Measurements from ENCODE around the gene NFIB.

NFIB gene

GRCh38 chr9:14278291-14278721, 35.6 kb downstream of the NFIB start:
- no peak for DNase-seq (ENCODE audit: low read depth)

GRCh38 chr9:14277761-14278160, 36.2 kb downstream of the NFIB start:
- no peak for DNase-seq (ENCODE audit: low read depth)

GRCh38 chr9:14277244-14277643, 36.7 kb downstream of the NFIB start:
- no peak for DNase-seq (ENCODE audit: low read depth)

DNA sequence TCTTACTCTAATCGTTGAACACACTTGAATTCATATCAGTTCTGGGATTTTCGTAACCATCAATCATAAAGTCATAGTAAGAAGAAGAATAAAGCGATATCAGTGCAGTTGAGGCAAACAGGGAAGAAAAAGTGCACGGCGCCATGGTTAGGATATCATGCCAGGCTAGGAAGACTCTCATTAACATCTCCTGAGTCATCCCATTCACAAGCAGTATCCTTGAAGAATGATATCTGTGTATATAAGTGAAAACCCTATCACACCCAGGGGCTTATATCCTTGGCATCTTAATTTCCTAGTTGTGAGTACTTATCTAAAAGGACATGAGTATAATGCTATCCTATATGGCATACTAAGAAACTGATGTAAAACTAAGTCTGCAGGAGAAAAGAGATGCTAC, 38.6 kb downstream of the NFIB start:
- DNase-seq (ENCODE audit: low read depth), result no peak

DNA sequence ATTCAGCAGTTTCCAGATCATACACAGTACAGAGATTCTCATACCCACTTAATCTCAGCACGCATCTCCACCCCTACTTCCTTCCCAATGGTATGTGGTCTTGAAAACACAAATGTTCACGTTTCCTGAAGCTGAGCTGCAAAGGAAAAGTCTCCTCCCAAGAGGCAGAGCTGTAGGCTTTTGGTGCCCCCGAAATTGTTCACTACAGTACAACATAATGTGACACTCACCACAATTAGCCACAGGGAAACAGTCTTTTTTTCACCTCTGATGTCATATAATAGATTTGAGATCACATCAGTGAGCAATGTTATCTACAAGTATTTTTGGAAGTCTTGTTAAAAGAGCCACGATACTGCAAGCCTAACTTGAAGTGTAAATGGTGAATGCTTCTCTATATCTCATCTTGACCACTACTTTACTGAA, 40.2 kb downstream of the NFIB start:
- DNase-seq (ENCODE audit: low read depth), result no peak

- no peak for DNase-seq (ENCODE audit: low read depth)
Measured at GRCh38 chr9:14272927-14273528, 40.9 kb downstream of the NFIB start.

GRCh38 chr9:14271093-14271673, 42.8 kb downstream of the NFIB start:
- DNase-seq (ENCODE audit: low read depth), result no peak

DNA sequence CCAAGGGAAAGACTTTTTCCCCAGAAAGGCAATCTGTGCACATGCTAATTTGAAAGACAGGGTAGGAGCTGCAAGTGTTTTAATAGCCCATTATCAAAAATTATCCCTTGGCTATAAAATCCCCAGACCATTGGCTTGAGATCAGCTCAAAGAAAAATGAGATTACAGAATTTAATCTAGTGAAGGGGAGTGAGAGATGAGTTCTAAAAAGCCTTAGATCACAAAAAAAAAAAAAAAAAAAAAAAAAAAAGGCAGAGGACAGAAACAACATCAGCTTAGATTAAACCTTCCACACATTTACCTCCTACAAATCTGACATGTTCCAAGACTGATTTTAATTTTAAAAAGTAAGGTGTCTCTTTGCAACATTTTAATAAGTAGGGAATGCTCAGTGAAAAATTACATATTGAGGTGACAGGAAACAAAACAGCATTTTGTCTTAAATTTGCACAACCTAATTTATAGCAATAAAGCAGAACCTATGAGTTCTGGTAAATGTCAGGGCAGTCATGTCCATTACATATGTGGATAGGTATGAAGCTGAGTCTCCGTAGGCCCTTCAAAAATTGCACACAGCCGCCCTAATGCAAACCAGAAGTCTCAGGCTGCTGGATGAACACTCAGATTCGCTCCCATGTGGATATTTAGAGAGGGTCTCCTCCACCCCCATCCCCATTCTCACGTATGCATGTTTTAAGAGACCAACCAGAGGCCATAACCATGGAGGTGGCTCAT, 43.4 kb downstream of the NFIB start:
- no peak for DNase-seq (ENCODE audit: low read depth)

GRCh38 chr9:14269916-14270315, 44.0 kb downstream of the NFIB start:
- no peak for DNase-seq (ENCODE audit: low read depth)

- DNase-seq (ENCODE audit: low read depth), result no peak
Measured at GRCh38 chr9:14263707-14264483, 50.0 kb downstream of the NFIB start.

- no peak for DNase-seq (ENCODE audit: low read depth)
Measured at GRCh38 chr9:14262827-14263226, 51.1 kb downstream of the NFIB start.

GRCh38 chr9:14261616-14262015, 52.3 kb downstream of the NFIB start:
- no peak for DNase-seq (ENCODE audit: low read depth)

GRCh38 chr9:14260101-14260500, 53.8 kb downstream of the NFIB start:
- no peak for DNase-seq (ENCODE audit: low read depth)

DNA sequence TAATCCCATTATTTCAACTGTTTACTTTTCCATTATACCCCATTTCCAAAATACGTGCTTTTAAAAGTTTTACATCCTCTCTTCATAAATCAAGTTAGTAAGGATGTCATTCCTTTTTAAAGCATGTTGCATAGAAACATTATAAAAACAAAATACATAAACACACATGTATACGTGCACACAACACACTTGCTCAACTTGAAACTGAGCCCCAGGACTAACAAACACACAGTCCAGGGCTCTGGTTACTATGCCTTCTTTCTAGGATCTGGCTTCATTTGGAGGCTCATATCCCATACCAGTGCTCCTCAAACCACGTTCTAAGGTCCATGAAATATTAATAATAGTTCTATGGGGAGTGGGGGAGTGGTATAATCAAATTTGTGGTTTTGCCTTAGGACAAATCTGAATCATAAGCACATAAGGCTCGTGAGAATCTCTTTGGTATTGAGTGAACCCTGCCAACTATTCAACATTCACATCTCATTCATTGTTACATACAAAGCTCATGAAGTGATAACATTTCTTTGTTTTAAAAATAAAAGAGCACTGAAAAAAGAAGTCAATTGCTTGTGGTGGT, 55.2 kb downstream of the NFIB start:
- no peak for DNase-seq (ENCODE audit: low read depth)

DNA sequence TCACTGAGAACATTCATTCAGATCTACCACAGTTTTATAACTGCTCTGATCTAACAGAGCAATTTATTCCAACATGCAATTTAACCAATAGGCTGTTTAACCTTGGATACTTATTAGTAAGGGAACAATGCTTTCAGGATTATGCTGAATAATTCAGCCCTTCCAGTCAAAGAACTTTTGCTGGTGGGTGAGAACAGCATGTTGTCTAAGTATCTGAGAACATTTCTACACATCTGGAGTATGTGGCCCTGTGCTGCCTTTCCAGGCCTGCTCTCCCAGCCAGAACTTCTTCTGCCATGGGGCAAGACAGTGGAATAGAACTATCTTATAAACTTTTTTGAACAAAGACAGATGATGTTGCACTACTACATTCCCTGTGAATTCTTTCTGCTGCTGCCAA, 55.8 kb downstream of the NFIB start:
- no peak for DNase-seq (ENCODE audit: low read depth)

DNA sequence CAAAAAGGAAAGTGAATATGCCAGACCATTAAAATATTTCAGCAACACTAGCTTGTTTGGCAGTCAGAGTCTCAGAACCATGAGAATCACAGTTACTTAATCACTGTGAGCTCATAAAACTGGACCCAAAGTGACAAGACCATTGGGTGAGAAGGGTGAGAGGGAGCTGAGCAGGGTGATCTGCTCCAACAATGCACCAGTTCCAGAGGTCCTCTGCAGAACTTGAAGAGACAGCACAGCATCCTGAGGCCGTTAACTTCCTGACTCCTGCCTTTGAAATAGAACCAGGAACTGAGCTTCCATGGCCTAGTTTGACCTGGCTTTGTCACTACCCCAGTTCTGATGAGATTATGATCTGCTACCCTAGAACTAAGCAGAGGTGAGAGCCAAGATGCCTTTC, 57.4 kb downstream of the NFIB start:
- DNase-seq (ENCODE audit: low read depth), result no peak

DNA sequence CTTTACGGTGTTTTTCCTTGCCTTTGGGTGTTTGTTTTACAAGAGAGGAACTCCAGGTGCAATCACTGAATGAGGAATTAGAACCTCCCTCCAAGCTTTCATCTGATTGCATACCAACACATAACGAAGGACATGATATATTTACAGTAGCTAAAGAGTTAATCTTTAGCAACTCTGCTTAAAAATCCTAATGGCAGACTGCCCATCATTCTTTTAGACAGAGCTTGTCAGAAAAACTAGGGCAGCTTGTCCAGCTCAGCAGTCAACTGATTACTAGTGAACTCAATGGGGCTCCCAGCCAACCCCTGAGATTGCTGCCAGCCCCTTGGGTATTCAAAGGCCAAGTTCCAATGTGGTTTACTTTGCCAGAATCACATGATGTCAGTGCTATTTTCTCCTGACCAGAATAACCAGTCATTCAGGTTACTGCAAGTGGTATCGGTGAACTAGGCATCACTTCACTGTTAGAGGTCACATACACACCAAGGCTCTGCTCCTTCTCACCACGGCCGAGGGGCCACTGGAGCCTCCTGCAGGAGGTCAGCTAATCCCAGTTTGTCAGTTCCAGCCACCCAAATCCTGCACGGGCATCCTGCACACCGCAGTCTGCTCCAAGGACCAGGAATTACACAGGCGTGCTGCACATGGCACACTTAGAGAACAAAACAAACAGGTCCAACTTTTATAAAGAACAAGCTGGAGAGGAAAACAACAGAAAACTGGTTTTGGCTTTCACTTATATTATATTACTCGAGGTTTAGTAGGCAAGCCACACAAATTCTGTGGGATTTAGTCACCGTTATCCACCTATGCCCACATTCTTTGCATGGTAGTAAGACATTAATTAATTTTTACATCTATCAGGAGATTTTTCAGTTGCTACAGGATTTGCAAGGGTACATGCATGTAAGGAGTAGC, 62.5 kb downstream of the NFIB start:
- no peak for DNase-seq (ENCODE audit: low read depth)

- no peak for DNase-seq (ENCODE audit: low read depth)
Measured at GRCh38 chr9:14250794-14251153, 63.2 kb downstream of the NFIB start.

- no peak for DNase-seq (ENCODE audit: low read depth)
Measured at GRCh38 chr9:14249527-14249926, 64.4 kb downstream of the NFIB start.

- DNase-seq (ENCODE audit: low read depth), result no peak
Measured at GRCh38 chr9:14248149-14248548, 65.8 kb downstream of the NFIB start.

- no peak for DNase-seq (ENCODE audit: low read depth)
Measured at GRCh38 chr9:14247577-14247976, 66.4 kb downstream of the NFIB start.

Measured in stimulated activated CD8-positive, alpha-beta memory T cell treated with anti-CD3 and anti-CD28 coated beads, Interleukin-15, amount 100 ng/mL, for 1 hour (primary cell).